Keratinocyte (primary cell): Measurements from ENCODE around the gene FMNL2. TPM values are rescaled to one million over a fixed set of nuclear protein-coding genes. Genes with fewer than 3 reads are reported as not detected.

Source experiments
- DNase-seq: peaks from one replicate; pipeline ENCODE4 v3.0.0-alpha.2; 2011; ENCODE audit warnings: low read depth, missing footprints, low spot score
- FAIRE-seq: peaks from 2 replicates; lab custom pipeline; 2011; peaks lifted over from hg19 to GRCh38; lab: Jason Lieb, UNC
- H2AFZ ChIP-seq: 2 replicates; pipeline ENCODE4 v1.6.0; 2012; ENCODE audit warnings: low read length, control low read depth, inconsistent platforms; ENCODE audit not compliant: control insufficient read depth
- H3K27ac ChIP-seq: 2 replicates; pipeline ENCODE4 v1.5.1; 2011; ENCODE audit warnings: low read length; ENCODE audit not compliant: control insufficient read depth, insufficient read depth
- H3K27me3 ChIP-seq: 3 replicates; pipeline ENCODE4 v1.6.0; 2011; ENCODE audit warnings: low read length; ENCODE audit not compliant: control insufficient read depth, insufficient read depth; ENCODE audit errors: extremely low read depth
- H3K36me3 ChIP-seq, 2 experiments: 2 replicates in 1 of 2; 3 replicates in 1 of 2; pipeline ENCODE4 v1.5.1; 2011; ENCODE audit warnings: low read length in 2 of 2, mild to moderate bottlenecking in 1 of 2; ENCODE audit not compliant: control insufficient read depth in 2 of 2, insufficient read depth in 2 of 2; ENCODE audit errors: extremely low read depth in 1 of 2
- H3K4me1 ChIP-seq: 3 replicates; pipeline ENCODE4 v1.5.1; 2011; ENCODE audit warnings: low read length; ENCODE audit not compliant: control insufficient read depth, insufficient read depth; ENCODE audit errors: extremely low read depth
- H3K4me2 ChIP-seq: 3 replicates; pipeline ENCODE4 v1.6.0; 2011; ENCODE audit warnings: low read depth, low read length; ENCODE audit not compliant: control insufficient read depth, insufficient read depth; ENCODE audit errors: extremely low read depth
- H3K4me3 ChIP-seq, 3 experiments: fragments of 200-600 bp in 1 of 3; sonication (generic) in 1 of 3; 2 replicates in 2 of 3; 3 replicates in 1 of 3; pipeline ENCODE4 v1.5.1; 2011 to 2016; ENCODE audit warnings: low read length in 3 of 3, mild to moderate bottlenecking in 3 of 3, control low read depth in 2 of 3, inconsistent platforms in 1 of 3, low read depth in 1 of 3, mixed read lengths in 1 of 3, mixed run types in 1 of 3, moderate library complexity in 1 of 3; ENCODE audit not compliant: control insufficient read depth in 2 of 3, insufficient read depth in 2 of 3; ENCODE audit errors: extremely low read depth in 1 of 3
- H3K79me2 ChIP-seq: 2 replicates; pipeline ENCODE4 v1.6.0; 2012; ENCODE audit warnings: low read length; ENCODE audit not compliant: control insufficient read depth, insufficient read depth
- H3K9ac ChIP-seq: 3 replicates; pipeline ENCODE4 v1.6.0; 2011; ENCODE audit warnings: low read length; ENCODE audit not compliant: control insufficient read depth, insufficient read depth; ENCODE audit errors: extremely low read depth
- H3K9me1 ChIP-seq: 3 replicates; pipeline ENCODE4 v1.6.0; 2011; ENCODE audit warnings: low read length; ENCODE audit not compliant: control insufficient read depth, insufficient read depth; ENCODE audit errors: extremely low read depth
- H3K9me3 ChIP-seq: 2 replicates; pipeline ENCODE4 v1.5.1; 2012; ENCODE audit warnings: low read depth, low read length; ENCODE audit not compliant: control insufficient read depth
- H4K20me1 ChIP-seq: 3 replicates; pipeline ENCODE4 v1.6.0; 2011; ENCODE audit warnings: low read length; ENCODE audit not compliant: control insufficient read depth, insufficient read depth; ENCODE audit errors: extremely low read depth
- EZH2 ChIP-seq: IDR thresholded peaks from one replicate; pipeline ENCODE4 v1.6.1; 2012; ENCODE audit warnings: inconsistent platforms, mild to moderate bottlenecking, low read length, moderate library complexity
- dilution Hi-C: fragments of 300-500 bp; cut with MboI; formaldehyde crosslinking; loops from one replicate; pipeline ENCODE4 v1.7.0; 2020; ENCODE audit warnings: low sequenced_read_pairs; ENCODE audit not compliant: extremely low pct_ligation_motif_present
- polyA plus RNA-seq, 5 experiments: library from polyadenylated mRNA; depleted of rRNA in 3 of 5; stranded (reverse) in 3 of 5; stranded (forward) in 1 of 5; unstranded in 1 of 5; fragments of >200 nt; gene quantifications; 1 replicate in 1 of 5; 2 replicates in 3 of 5; 3 replicates in 1 of 5; pipeline versions ENCODE4 v1.2.1 to v1.2.3, GENCODE V29; 2011 to 2012; ENCODE audit warnings: missing spikeins in 2 of 5, low read depth in 1 of 5, low replicate concordance in 1 of 5
- TF ChIP-seq, protein P1 (sequence below), 3 experiments: IDR thresholded peaks in 1 of 3; conservative IDR thresholded peaks in 1 of 3; optimal IDR thresholded peaks in 1 of 3; 2 replicates in 2 of 3; 3 replicates in 1 of 3; pipeline versions ENCODE3 to v1.5.1; 2011; ENCODE audit warnings: low read length in 3 of 3, mild to moderate bottlenecking in 3 of 3, moderate library complexity in 2 of 3, control low read depth in 1 of 3, inconsistent platforms in 1 of 3; ENCODE audit not compliant: insufficient read depth in 2 of 3; ENCODE audit errors: extremely low read depth in 1 of 3

FMNL2 gene
- polyA plus RNA-seq, 1 donor (not counting 4 experiments of a cell fraction or from before 2014, with no cell fraction given) = 62.7 TPM

GRCh38 chr2:152486737-152487400 lies 151.9 kb downstream of the FMNL2 start:
- DNase-seq (no peak), FAIRE-seq (no peak)
- H3K4me2 ChIP-seq = no peak overlapping the region
- H4K20me1 ChIP-seq = peaks cover 4% of the 10 kb centered on the region
- no peak overlapping the region for H3K27ac ChIP-seq
- H3K27me3 ChIP-seq = no peaks in the 10 kb centered on the region
- no peak overlapping the region for H3K4me3 ChIP-seq
- peaks cover 83% of the 10 kb centered on the region for H3K79me2 ChIP-seq
- H3K9me1 ChIP-seq = peaks cover under 1% of the 10 kb centered on the region
- dilution Hi-C loops = no loop called here
- TF ChIP-seq, protein P1, sequence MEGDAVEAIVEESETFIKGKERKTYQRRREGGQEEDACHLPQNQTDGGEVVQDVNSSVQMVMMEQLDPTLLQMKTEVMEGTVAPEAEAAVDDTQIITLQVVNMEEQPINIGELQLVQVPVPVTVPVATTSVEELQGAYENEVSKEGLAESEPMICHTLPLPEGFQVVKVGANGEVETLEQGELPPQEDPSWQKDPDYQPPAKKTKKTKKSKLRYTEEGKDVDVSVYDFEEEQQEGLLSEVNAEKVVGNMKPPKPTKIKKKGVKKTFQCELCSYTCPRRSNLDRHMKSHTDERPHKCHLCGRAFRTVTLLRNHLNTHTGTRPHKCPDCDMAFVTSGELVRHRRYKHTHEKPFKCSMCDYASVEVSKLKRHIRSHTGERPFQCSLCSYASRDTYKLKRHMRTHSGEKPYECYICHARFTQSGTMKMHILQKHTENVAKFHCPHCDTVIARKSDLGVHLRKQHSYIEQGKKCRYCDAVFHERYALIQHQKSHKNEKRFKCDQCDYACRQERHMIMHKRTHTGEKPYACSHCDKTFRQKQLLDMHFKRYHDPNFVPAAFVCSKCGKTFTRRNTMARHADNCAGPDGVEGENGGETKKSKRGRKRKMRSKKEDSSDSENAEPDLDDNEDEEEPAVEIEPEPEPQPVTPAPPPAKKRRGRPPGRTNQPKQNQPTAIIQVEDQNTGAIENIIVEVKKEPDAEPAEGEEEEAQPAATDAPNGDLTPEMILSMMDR (optimal IDR thresholded peaks at IDR 0.05 in 1 of 3, IDR thresholded peaks at IDR 0.05 in 1 of 3, conservative IDR thresholded peaks at IDR 0.05 in 1 of 3; ENCODE audit: extremely low read depth in 1 of 3, insufficient read depth in 2 of 3, low read length in 3 of 3) = no peak
- TF ChIP-seq EZH2 = no peak
- no peak overlapping the region for H2AFZ ChIP-seq
- H3K4me1 ChIP-seq = peaks cover under 1% of the 10 kb centered on the region
- H3K9me3 ChIP-seq = no peaks in the 10 kb centered on the region
- no peak overlapping the region for H3K9ac ChIP-seq
- peaks cover 0 to 2% of the 10 kb centered on the region in 2 experiments for H3K36me3 ChIP-seq

GRCh38 chr2:152488075-152488474 lies 153.1 kb downstream of the FMNL2 start:
- peaks cover 3% of the 10 kb centered on the region for H4K20me1 ChIP-seq

More at GRCh38 chr2:152488075-152488474, 153.1 kb downstream of the FMNL2 start:
- Histone ChIP-seq H3K27ac (no peak overlapping the region), H2AFZ (no peak overlapping the region), H3K9me3 (no peaks in the 10 kb centered on the region), H3K27me3 (no peaks in the 10 kb centered on the region), H3K36me3 (peaks cover 0 to 2% of the 10 kb centered on the region in 2 experiments), H3K4me1 (no peaks in the 10 kb centered on the region), H3K79me2 (peaks cover 77% of the 10 kb centered on the region), H3K9me1 (no peaks in the 10 kb centered on the region), H3K4me2 (no peak overlapping the region), H3K9ac (no peak overlapping the region), H3K4me3 (no peak overlapping the region)
- dilution Hi-C loops = no loop called here
- DNase-seq (no peak), FAIRE-seq (no peak)
- TF ChIP-seq, protein P1 (optimal IDR thresholded peaks at IDR 0.05 in 1 of 3, IDR thresholded peaks at IDR 0.05 in 1 of 3, conservative IDR thresholded peaks at IDR 0.05 in 1 of 3; ENCODE audit: extremely low read depth in 1 of 3, insufficient read depth in 2 of 3, low read length in 3 of 3) = no peak
- TF ChIP-seq EZH2 = no peak
